IMR-90 (cell line): ENCODE measurements around the gene DSCAM.

ENCODE experiments used
- CTCF ChIP-seq: conservative IDR thresholded peaks from 2 replicates; pipeline ENCODE4 v1.5.1; 2012; ENCODE audit warnings: mild to moderate bottlenecking, low read depth, low read length, improper control_type of control experiment
- POLR2A ChIP-seq: IDR thresholded peaks from 2 replicates; pipeline ENCODE4 v1.6.1; 2012; ENCODE audit warnings: mild to moderate bottlenecking, low read depth, low read length

- TF ChIP-seq POLR2A (no peak), CTCF (no peak)
Measured at GRCh38 chr21:40422896-40423635, 423.9 kb downstream of the DSCAM start.
